HG03039 (cell line): Measurements from ENCODE around the gene STX7.
A peak's percentile ranks its signal among the peaks of the same experiment; 100 is the strongest.

Experiments used
- ATAC-seq: cut with Tn5 transposase; IDR thresholded peaks from one replicate; pipeline ENCODE4 v1.9.1; 2021; ENCODE audit warnings: mild to moderate bottlenecking, moderate library complexity; ENCODE audit not compliant: unreplicated experiment

The STX7 gene

DNA sequence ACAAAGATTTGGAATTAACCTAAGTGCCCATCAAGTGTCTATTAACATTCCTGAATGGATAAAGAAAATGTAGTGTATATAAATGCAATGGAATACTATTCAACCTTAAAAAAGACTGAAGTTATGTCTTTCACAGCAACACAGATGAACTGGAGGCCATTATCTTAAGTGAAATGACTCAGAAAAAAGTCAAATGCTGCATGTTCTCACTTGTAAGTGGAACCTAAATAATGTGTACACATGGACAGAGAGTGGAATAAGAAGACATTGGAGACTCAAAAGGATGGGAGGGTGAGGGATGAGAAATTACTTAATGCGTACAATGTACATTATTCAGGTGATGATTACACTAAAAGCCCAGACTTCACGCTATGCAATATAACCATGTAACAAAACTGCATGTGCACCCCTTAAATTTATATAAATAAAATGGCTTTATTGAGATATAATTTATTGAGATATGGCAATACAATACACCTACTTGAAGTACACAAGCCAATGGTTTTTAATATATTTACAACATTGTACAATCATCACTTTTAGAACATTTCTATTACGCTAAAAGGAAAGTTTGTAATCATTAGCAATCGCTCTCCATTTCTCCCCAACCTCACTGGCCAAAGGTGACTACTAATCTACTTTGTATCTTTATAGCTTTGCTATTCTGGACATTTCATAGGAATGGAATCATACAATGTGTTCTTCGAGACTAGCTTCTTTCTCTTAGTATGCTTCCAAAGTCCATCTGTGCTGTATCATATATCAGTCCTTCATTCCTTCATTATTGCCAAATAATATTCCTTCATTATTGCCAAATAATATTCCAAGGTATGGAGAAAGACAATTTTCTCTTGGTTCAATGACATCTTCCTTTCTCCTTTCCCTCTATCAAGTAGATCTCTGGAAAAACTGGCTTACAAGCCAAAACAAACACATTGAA is 5.8 kb downstream of the STX7 start:
- ATAC-seq = no peak

DNA sequence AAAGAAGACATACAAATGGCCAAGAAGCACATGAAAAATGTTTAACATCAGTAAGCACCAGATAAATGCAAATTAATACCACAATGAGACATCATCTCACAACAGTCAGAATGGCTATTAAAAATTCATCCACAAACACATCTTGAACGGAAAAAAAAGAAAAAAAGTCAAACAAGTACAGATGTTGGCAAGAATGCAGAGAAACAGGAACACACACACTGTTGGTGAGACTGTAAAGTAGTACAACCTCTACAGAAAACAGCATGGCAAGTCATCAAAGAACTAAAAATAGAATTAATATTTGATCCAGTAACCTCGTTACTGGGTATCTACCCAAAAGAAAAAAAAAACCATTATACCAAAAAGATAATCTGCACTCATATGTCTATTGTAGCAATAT is 6.5 kb downstream of the STX7 start:
- no peak for ATAC-seq

DNA sequence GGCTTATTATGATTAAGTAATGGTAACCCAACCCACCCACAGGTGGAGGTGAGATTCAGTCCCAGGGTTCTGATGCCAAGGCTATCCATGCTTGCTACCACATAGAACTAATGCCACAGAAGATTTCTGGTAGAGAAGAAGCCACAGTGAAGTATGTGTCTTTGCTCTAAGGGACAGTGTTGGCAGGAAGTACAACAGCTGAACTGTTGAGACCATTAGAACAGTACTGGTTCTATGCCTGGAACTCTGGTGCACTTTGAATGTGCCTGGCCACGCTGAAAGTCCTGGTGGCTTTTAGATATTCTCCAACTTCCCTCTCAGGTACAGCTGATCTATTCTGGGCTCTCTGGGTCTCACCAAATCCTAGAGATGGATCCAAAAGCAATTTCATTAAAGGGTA is 7.8 kb downstream of the STX7 start:
- no peak for ATAC-seq

GRCh38 chr6:132504757-132505156 is 8.2 kb downstream of the STX7 start:
- ATAC-seq = no peak

DNA sequence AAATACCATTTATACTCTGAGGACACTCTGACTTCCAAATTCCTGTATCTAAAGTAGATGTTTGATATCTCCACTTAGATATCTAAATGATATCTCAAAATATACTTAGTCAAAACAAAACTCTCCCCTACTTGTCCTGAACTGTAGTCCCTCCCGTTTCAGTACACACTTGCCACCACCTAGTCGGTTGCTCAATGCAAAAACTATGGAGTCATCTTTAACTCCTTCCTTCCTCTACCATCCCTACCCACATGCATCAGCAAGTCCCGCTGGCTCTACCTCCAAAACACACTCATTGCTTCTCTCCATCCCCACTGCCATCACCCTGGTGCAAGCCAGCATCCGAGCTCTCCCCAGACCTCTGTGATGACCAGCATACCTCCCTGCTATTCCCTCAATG is 13.2 kb downstream of the STX7 start:
- ATAC-seq = no peak

DNA sequence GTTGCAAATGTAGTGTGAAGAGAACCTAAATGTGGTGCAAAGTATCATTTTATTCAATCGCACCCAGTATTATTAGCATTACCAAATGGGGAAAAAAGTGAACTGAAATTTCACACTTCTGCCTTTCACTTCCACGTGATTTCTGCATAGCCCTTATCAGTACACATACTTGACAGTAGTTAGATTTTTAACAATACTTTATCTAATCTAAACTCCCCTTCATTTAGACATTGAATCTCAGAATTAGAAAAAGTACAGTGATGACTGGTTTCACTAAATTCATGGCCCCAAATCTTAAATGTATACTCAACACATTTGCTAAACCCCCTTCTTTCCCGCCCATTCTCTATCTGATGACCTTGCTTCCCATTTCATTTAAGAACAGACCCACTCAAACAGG is 14.3 kb downstream of the STX7 start:
- peak; percentile 34 for ATAC-seq

GRCh38 chr6:132496519-132497180 is 16.3 kb downstream of the STX7 start:
- ATAC-seq = no peak

DNA sequence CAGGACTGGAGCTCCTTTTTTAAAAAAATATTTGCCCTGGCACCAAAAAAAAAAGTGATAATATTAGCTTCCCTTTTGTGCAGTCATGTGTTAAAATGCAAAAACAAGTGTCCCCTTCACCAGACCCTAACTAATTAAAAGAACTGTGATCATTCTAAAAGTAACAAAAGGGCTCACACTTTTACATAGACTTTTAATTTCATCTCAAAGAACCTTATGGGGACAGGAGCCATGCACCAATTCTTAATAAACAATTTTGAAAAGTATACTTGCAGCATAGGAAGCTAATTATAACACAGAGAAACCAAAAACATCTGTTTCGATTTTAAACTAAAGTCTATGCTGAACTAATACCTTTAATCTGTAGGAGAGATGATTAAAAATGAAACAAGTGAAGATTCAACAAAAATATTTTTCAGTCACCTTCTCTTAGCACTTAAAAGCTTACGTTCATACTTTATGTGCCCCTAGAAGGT is 17.3 kb downstream of the STX7 start:
- peak; percentile 41 for ATAC-seq

GRCh38 chr6:132494954-132495353 is 18.0 kb downstream of the STX7 start:
- ATAC-seq = no peak

DNA sequence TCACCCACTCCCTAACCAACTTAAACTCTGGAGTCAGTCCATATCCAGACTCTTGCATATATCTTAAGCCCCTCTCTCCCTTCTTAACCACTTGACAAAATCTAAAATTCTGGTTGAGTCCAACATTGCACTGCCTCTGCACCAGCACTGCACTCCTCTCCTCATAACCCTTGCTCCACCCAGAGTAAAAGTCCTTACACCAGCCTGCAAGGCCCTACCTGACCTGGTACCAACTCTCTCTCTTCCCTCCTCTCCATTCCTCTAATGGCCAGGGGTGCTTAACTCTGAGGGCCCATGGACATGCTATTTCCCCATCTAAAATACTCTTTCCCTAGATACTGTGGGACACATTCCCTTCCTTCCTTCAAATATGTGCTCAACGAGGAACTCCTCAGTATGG is 21.0 kb downstream of the STX7 start:
- ATAC-seq = no peak

DNA sequence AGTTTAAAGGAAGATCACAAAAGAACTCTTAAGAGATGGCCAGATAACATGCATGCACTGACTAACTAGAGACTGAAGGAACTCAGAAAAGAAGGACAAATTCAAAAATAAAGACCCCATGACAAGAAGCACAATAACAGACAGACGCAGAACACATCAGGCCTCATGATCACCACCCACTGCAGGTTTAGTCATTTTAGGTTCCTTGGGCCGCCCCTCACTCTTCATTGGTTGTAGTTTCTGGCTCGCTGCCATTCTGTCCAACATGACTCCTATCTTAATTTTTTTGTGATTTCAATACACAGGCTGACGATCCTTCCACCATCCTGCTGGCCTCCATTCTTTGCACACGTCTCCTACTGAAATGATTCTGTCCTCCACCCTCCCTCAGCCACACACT is 21.6 kb downstream of the STX7 start:
- no peak for ATAC-seq

GRCh38 chr6:132490478-132491204 is 22.3 kb downstream of the STX7 start:
- ATAC-seq = peak; percentile 55

DNA sequence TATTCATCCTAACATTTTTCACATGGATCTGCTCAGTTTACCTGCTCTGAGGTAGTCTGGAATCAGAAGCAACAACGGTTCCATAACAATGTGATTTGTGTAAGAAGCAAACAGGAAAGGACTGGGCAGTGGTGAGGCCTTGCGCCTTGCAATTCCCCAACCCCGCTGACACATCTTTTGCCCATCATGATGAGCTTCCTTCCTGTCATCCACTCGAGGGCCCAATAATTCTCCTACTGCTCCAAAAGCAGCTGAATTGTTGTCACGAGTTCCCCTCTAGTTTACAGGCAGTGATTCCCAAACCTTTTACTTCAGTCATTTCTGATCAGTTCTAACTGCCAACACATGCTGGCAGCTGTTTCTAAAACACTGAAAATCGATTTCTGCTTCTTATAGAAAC is 22.9 kb downstream of the STX7 start:
- ATAC-seq = peak; percentile 39

GRCh38 chr6:132489376-132489775 is 23.5 kb downstream of the STX7 start:
- ATAC-seq = no peak

DNA sequence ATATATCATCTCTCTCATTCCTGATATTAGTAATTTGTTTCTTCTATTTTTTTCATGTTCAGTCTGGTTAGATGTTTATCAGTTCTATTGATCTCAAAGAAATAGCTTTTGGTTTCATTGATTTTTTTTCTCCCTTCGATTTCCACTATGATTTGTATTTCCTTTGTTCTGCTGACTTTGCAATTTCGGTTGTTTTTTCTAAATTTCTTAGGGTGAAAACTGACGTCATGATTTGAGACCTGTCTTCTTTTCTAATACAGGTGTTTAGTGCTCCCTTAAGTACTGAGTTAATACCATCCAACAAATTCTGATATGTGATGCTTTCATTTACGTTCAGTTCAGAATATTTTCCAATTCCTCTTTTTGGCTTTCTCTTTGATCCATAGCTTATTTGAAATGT is 25.2 kb downstream of the STX7 start:
- ATAC-seq = no peak

- ATAC-seq = no peak
Measured at GRCh38 chr6:132484680-132485018, 28.3 kb downstream of the STX7 start.

DNA sequence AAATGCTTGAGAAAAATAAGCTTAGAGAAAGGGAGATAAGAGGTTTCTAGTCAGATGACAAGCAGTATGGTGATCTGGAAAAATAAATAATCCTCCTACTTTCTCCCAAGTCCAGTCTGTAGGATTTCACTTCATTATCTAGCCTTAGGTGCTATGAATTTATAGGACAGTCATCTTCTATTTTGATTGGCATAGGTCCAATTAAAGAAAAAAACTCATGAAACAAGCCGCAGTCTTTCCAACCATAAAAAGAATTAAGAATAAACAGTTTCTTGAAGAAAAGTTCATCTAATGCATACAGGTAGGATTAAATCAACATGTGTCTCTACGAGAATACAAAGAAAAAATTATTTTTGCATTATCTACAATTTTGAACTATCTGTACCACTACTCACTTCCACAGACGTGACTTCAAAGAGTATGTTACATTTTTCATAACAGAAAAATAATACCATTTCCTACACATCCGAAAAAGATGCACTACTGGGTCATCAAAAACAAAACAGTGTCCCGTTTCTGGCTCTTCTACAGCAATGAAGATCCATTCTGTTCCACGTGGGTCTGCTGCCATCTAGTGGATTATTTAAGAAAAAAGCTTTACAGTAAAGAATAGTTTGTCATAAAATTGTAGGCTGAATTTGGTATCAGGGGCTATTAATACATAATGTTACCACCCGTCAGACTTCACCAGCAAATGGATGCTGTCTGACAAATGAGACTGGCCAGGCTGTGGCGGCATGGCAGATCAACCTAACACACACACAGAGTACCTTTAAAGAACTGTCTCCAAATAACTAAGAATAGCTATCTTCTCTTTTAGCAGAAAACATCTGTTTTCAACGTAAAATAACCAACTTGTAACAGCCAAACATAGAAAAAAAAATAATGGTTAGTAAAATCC is 28.9 kb downstream of the STX7 start:
- ATAC-seq = peak; percentile 62

DNA sequence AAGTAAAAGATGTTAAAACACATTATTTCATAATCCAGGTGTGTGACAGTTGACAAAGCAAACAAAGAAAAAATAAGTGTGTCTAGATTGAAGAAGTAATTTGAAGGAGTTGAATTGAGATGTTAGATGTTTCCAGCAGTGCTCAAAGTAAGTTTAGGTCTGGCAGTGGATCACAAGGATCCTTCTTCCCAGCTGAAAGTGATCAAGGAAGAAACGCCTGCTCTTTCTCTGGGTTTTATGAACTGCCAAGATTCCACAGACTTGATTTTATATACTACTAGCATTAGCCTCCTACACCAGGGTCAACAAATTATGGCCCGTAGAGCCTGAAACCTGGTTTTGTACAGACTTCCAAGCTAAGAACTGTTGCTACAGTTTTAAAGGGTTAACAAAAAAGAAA is 30.3 kb downstream of the STX7 start:
- ATAC-seq = no peak

- no peak for ATAC-seq
Measured at GRCh38 chr6:132481189-132481588, 31.7 kb downstream of the STX7 start.

GRCh38 chr6:132479131-132479530 is 33.8 kb downstream of the STX7 start:
- ATAC-seq = no peak

GRCh38 chr6:132478674-132479073 is 34.2 kb downstream of the STX7 start:
- no peak for ATAC-seq
